ENCODE data around the gene TOMT.

DNA sequence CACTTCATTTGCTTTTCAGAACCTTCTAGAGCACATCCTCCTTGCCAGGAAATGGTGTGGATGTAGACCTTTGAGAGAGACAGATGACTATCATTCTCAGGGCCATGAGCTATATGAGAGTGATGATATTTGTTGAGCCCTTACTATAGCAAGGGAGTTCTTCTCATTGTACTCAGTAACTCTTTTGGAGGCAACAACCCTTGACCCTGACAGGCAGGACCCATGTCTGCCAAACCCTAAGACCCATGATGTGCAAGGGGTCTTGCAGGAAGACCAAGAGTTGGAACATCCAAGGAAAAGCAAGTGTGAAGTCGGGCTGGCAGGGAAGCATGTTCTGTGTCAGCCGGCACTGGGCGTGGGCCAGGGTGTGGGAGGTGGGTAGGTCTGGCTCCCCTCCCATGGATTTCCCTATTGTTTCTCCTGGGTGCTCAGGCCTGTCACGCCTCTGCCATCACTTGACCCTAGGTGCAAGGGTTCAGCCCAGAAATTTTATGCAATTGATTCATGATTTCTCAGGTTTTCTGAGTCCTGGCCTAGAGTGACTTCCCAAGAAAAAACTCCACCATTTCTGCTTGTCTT lies 31.0 kb downstream of the TOMT start:
- no peak for TF ChIP-seq EZH2phosphoT487 (IDR thresholded peaks at IDR 0.05; ENCODE audit: low read depth, severe bottlenecking, unreplicated experiment)
- TF ChIP-seq, protein P1, sequence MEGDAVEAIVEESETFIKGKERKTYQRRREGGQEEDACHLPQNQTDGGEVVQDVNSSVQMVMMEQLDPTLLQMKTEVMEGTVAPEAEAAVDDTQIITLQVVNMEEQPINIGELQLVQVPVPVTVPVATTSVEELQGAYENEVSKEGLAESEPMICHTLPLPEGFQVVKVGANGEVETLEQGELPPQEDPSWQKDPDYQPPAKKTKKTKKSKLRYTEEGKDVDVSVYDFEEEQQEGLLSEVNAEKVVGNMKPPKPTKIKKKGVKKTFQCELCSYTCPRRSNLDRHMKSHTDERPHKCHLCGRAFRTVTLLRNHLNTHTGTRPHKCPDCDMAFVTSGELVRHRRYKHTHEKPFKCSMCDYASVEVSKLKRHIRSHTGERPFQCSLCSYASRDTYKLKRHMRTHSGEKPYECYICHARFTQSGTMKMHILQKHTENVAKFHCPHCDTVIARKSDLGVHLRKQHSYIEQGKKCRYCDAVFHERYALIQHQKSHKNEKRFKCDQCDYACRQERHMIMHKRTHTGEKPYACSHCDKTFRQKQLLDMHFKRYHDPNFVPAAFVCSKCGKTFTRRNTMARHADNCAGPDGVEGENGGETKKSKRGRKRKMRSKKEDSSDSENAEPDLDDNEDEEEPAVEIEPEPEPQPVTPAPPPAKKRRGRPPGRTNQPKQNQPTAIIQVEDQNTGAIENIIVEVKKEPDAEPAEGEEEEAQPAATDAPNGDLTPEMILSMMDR (IDR thresholded peaks at IDR 0.05; ENCODE audit: poor library complexity), result no peak

Measured in hepatocyte (in vitro differentiated cells).